Mucosa of gallbladder (tissue), 1 donor: ENCODE measurements around the gene DENND2D. TPM values are rescaled to one million over a fixed set of nuclear protein-coding genes. Genes with fewer than 3 reads are reported as not detected.

ENCODE experiments used
- DNase-seq: peaks from one replicate; pipeline ENCODE4 v3.0.0-alpha.2; 2020; ENCODE audit warnings: low spot score
- total RNA-seq: library from RNA; stranded (reverse); gene quantifications from one replicate; pipeline ENCODE4 v1.2.1, GENCODE V29; 2021
- donor health status: DM: no; HTN: no; CAD: no.

DENND2D gene
- total RNA-seq, 1 donor from 2014 or later: 42.8 TPM

DNA sequence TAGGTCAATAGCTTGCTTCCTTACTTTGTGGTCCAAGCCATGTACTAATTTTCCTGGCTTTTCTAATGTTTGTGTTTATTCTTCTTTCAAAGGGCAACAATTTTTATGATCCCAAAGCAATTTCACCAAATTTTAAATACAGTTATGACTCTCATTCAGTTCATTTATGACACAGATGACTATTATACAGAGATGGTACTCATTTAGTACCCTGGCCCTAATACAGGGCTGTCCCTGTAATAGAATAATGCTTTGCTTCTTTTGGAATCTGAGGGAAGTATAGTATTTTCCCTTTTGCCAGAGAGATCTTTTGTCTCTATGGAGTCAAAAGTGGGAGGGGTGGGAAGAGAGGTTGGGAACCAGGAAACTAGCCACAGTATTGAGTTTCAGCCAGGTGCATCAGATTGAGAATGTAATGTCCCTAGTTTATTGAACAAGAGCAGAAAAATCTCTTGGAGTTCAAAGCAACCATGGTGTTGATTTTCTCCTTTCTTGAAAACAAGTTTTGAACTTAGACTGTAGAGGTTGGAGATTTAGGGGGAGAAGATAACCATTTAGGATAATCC is 20.4 kb downstream of the DENND2D start:
- DNase-seq: no peak

DNA sequence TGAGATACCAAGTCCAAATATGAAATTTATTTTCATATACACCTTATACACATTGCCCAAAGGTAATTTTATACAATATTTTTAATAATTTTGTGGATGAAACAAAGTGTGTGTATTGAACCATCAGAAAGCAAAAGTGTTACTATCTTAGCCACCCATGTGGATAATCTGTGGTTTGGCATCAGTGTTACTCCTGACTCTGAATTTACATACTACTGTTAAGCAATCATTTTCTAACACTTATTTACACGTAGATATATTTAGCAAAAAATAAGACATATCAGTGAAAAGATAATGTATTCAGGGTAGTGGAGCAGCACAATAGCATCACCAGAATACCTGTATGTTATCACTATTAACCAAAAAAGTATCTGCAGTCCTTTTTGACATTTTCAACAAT is 23.8 kb downstream of the DENND2D start:
- no peak for DNase-seq

DNA sequence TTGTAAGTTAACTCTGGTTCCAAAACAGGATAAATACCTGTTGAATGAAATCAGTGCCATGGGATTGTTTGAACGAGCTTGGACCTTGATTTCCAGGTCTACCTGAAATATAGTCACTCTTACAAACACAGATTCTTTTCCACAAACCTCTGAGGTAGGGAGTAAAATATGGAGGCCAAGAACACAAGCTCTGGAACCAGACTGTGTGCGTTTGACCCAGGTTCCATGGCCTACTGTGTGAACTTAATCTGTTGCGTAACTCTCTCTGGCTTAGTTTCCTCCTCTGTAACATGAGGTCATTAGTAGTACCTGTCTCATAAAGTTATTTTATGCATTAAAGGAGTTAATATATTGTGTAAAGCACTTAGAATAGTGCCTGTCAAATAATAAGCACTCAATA is 25.1 kb downstream of the DENND2D start:
- no peak for DNase-seq

DNA sequence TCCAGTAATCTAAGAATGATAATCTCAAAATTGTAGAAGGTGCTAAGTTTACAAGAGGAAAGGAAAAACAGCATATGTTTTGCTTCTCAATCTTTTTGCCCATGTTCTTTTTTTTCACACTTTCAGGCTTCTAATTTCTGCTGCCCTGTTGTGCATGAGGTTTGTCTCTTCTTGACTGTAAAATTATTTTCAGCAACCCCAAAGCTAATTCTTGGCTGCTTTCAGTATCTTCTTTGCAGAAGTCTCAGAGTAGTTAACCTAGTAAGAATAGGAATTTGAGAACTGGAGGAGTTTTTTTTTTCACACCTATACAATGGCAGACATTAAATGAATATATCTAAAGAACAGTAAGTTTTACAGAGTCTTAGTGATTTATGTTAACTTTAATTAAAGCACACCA is 26.4 kb downstream of the DENND2D start:
- DNase-seq: no peak

DNA sequence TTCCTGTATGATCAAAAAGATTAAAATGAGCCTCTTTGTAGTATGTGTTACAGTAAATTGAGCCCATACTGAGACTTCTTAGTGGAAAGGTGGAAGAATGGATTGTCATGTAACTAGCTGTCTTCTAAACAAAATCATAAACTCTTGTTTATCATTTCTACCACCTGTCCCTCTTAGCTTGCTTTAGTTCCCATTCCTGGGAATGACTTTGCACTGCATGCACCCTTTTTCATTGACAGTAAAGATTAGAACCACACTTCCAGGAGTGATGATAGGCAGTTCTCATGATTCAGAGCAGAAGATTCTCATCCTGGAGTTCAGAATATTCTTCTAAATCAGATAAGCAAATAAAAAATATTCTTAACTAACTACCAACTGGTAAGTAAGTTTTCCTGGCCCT is 28.0 kb downstream of the DENND2D start:
- no peak for DNase-seq

DNA sequence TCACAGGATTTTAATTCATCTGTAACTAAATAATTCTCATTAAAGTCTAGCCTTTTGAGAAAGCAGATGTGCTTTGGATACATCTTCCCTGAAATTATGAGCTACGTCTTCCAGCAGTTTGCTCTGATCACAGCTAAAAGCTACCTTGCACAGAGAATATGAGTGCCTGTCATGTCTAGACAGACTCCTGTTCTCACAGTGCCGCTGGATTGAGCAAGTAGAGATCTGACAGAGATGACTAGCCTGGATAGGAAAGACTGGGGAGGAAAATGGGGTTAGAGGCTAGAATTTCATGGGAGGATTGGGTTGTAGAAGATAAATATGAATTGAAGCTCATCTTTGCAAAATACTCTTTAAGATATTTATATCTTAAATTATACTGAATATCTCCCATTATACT is 36.3 kb downstream of the DENND2D start:
- DNase-seq: no peak

DNA sequence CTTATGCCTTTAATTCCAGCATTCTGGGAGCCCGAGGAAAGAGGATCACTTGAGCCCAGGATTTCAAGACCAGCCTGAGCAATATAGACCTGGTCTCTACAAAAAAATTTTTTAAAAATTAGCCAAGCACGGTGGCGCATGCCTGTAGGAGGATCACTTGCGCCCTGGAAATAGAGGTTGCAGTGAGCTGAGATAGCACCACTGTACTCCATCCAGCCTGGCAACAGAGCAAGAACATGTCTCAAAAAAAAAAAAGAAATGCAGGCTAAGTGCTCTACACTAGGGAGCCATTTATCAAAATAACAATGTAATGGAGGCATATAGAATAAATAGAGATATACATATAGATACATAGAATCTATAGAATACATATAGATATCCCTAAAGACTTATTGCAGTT is 37.1 kb downstream of the DENND2D start:
- no peak for DNase-seq

DNA sequence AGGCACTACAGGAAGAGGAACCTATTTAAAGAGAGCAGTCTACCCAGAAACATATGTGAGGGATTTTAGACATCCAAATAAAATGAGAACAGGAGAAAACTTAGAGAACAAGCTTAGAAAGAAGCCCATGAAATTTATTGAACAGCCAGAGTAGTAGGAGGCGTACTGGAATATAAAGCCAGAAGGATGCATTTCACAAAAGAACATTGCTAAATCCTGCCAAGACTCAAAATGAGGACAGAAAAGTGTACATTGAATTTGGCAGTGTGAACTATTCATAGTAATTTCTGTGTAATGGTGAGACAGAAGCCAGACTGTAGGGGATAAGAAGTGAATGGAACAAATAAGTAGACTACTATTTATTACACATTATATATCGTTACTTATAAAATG is 38.0 kb downstream of the DENND2D start:
- DNase-seq: no peak

DNA sequence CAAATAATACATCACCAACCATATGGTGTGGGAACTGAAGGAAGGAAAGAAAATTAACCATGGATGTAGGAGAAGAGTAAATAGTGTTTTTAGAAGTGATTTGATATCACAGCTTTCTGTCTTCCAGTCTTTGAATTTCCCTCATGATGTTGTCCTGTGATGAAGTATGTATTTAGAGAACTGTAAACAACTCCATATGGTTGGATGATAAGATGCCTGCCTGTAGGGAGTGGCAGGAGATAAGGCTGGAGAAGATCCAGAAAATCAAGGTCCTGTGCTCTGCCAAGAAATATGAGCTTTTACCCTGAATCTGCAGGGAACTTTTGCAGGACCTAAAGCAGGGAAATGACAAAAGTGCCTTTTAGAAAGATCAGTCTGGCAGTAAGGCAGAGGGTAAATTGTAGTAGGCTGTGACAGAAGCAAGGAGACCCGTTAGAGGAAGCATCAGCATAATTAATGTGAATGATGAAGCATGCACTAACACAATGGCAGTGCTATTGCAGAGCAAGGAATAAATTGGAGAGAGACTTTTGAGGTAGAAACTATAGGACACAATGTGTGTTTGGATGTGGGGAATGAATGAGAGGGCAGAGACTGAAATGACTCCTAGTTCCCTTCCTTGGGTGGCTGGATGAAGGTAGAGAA is 38.5 kb downstream of the DENND2D start:
- DNase-seq: no peak

DNA sequence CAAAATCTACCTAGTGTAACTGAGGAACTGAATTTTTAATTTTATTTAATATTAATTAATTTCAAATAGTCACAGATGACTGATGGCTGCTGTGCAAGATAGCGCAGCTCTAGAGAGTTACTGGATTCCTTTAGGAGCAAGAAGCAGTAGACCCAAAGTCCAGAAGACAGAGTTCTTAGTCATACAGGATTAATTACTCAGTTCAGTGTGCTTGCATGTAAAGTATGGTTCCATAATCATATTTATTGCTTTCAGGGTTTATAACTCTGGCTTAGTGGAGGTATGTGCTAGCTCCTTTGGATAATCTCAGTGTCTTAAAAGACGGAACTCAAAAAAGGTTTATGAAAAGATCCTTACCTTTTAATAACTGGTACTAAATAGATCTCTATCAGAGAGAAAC is 43.0 kb downstream of the DENND2D start:
- no peak for DNase-seq

DNA sequence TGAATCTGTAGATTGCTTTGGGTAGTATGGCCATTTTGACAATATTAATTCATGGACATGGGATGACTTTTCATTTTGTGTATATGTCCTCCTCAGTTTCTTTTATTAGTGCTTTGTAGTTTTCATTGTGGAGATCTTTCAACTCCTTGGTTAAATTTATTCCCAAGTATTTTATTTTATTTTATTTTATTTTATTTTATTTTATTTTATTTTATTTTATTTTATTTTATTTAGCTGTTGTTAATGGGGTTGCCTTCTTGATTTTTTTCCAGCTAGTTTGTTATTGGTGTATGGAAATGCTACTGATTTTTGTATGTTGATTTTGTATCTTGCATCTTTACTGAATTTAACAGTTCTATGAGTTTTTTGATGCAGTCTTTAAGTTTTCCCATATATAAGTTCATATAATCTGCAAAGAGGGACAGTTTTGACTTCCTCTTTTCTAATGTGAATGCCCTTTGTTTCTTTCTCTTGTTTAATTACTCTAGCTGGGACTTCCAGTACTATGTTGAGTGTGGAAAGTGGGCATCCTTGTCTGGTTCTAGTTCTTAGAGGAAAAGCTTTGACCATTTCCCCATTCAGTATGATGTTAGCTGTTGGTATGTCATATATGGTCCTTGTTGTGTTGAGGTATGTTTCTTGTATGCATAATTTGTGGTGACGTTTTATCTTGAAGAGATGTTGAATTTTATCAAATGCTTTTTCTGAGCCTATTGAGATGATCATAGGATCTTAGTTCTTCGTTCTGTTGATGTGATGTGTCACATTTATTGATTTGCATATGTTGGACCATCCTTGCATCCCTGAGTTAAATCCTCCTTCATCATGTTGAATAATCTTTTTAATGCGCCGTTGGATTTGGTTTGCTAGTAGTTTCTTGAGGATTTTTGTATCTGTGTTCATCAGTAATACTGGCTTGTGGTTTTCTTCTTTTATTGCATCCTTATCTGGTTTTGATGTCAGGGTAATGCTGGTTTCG is 46.1 kb downstream of the DENND2D start:
- DNase-seq: no peak

DNA sequence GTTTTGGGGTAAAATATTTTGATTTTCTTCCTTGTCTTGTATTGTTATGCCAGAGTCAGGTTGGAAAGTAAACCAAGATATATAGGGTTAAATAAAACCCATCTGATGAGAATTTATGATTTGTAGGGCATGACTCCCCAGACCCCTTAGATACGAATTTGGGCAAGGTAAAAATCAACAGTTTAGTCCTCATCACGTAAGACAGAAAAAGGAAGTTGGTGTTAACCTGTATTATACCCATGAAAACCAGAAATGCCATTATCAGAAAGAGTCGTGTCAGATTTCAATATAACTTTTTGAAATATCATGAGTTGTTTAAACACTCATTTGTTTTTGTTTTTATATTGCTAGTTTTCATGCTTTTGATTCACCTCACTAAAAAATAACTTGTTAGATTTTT is 48.6 kb downstream of the DENND2D start:
- no peak for DNase-seq

DNA sequence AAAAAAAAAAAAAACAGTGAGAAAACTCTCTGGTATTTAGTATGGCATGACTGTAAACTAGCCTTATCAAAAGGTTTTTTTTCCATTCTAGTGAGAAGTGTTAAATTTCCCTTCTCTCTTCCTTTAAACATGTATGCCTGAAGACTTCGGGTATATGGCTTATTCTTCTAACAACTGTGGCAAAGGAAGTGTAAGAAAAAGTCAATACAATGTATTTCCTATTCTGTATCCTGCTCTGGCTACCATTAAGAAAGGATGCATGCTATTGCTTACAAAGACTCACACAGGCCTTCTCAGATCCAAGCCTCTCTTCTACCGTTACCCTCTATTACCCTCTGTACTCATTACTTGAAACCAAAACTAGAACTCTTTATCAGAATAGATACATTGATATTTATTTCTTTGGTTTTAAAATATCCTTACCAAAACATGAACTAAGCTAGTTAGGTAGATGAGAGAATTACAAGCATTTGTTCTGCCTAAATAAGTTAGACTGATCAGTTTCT is 52.0 kb downstream of the DENND2D start:
- DNase-seq: no peak

DNA sequence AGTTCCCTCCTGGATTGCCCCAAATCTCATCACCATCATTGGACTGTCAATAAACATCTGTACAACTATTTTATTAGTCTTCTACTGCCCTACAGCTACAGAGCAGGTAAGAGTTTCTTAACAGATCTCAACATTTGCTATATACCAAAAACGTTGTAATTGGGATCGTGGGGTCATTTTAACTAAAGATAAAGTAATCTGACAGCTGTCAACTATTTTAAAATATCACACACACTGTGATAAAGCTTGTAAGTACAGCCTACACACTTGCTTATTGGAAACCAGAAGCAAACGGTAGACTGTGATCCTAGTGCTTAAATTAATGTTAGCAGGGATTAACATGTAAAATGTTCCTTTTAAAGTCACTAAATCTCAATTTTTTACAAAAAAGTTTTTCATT is 52.5 kb downstream of the DENND2D start:
- DNase-seq: no peak

DNA sequence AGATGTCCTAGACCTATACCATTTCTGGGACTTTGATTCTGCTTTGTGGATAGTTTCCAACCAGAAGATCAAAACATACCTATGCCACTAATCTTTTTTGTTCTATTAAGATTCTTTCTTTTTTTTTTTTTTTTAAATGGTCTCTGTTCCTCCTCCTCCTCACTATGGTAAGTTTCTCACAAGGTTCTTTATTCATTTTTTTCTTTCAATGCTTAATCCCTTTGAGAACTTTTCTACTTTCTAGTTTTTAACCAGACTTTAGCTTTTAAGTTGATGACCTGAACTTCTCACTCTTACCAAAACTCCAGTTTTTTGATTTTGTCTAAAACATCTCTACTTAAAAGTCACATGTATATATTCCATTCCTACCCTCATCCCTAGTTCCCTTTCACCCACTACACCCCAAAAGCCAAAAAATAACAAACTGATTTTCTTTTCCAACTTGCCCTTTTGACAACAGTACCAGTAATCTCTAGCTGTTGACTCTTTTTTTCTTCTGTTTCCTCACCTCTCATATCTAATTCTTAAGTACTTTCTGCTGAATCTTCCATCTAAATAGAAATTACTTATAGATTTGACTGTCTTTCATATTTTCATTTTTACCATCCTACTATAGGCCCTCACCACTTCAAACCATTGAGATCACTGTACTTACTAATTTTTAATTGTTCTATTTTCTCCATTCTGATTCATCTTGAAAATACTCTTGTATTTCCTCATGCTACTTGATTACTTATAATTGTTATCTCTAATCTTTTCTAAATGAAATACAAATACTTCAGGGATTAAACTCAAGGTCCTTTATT is 54.3 kb downstream of the DENND2D start:
- DNase-seq: no peak

DNA sequence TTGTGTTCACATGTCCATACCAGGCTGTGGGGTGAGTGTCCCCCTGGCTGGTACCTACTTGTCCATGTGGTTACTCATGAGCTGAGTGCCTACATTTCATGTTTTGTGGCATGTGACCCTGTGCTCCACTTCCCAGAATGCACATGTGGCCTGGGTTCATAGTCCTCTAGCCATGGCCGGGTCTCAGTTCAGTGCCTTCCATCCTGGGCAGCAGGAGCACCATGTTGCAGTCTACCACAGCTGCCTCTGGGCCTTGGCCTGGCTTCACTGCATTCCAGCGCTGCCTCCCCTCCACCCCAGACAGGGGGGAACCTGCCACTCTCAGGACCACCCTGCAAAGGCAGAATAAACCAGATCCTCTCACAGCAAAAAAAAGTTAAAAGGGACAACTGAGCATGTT is 54.9 kb downstream of the DENND2D start:
- no peak for DNase-seq

DNA sequence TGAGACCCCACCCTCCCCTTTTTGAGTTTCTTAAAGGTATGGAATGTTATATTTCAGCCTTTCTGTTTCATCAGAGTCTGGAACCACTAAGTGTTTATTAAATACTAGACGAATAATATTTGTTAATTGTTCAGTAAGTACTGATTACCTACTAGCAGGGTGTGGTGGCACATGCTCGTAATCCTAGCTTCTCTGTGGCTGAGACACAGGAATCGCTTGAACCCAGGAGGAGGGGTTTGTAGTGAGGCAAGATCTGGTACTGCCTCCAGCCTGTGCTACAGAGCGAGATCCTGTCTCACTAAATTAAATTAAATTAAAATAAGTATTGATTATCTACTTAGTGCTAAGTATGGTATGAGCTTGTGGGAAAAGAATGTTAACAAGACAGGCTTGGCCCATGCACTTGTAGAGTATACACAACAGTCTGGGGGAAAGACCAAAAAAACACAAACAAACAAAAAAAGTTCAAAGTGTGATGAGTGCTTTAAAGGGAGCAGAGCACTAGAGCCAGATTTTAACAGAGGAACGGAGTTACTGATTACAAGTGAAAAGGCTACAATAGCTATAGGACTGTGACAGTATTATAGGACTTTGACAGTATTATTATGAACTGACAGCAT is 58.0 kb downstream of the DENND2D start:
- no peak for DNase-seq

DNA sequence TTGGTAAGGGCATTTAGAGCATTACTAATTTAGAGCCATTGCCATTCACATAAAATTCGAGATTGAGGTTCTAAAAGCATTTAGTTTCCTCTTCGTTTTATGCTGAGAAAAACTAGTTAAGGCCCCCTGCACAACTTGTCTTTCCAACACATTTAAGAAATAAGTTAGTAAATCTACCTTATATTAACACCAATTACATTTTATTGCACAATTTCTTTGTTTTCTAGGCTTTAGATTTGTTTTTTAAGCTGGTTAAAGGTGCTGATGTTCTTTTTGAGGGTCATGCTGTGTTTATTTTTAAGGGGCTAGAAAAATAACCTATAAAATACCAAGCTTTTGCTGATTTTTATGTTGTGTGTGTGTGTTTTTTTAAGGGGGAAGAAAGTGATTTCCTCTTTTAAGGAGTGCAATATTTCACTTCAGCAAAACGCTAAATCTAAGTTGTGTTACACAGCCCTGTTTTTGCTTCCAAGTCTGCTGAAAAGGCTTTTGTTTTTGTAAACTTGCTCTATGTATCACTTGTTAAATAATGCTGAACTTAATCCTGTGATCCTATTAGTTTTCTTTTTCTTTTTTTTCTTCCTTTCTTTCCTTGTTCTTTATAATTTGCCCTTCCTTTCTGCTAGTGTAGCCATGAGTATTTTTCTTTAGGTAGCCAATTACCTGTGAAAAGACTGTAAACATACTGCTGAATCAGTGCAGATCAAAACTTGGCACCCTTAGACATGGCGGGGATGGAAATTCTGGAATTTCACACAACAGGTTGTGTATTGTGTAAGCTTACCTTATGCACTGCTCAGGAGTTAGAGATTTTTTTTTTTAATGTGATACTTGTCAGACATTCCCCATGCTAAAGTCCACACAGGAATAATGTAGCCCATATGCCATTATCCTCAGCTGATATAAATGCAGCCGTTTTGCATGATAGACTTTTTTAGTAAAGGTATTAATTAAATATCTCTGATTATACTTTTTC is 58.9 kb downstream of the DENND2D start:
- DNase-seq: no peak

DNA sequence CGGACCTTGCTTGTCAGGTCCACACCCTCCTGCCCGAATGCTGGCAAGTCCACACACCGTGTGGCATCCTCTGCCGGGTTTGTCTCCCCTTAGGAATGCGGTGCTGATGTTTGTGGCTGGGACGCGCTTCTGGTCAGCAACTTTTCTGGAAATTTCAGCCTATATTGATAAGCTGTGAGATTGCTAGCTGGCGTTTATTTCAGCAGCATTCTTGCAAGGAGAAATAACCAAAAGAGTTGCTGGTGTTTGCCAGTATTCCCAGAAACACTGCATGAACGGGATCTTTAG is 59.8 kb downstream of the DENND2D start:
- DNase-seq: no peak

DNA sequence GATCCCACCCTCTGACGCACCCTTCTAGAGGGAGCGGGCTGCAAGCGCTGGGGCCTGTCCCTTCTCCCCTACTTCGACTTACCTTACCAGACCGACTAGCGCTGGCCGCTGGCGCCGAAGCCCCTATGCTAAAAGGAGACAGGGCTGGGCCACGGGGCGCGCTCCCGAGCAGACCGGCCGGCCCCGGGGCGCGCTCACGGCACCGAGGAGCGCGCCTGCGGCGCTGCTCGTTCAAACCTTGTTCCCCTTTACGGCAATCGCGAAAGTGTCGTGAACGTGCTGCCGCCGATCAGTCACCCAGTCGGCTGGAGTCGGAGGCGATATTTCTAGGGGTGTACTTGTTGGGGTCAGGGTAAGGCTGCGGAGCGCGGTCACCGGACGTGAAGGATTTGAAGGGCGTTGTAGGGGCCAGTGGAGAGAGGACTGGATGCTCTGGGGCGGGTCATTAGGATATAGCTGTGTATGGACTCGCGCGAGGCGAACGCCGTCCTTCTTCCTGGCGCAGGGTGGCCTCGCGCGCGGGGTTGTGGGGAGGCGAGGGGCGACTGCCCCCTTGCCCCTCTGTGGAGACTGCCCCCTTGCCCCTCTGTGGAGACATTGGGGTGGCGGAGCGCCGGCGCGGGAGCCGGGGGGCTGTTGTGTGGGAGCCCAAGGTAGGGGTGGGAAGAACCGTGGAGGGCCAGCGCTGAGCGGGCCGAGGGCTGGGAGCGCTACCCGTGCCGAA is 60.3 kb downstream of the DENND2D start, which contains the start of the genes CEPT1 and DRAM2:
Gene CEPT1, plus strand, starts transcription at position 268 of the 724 bp plus-strand sequence. CDS start 7,492 bp downstream, outside the sequence.
Gene DRAM2, minus strand, starts transcription at position 138 of the 724 bp plus-strand sequence. CDS start 8,539 bp downstream, outside the sequence.
- peak; percentile 99 for DNase-seq
